A549 (cell line): Measurements from ENCODE around the gene FBRSL1.

Experiments
- CTCF ChIP-seq: fragments of >200 bp; sonication (Bioruptor Twin); formaldehyde crosslinking; IDR thresholded peaks from 3 replicates; pipeline ENCODE4 v1.5.1; 2016
- EHMT2 ChIP-seq: fragments of 200-600 bp; sonication (generic); IDR thresholded peaks from 2 replicates; pipeline ENCODE4 v1.6.1; 2016; ENCODE audit warnings: antibody characterized with exemption, low read depth, mild to moderate bottlenecking, moderate library complexity
- EP300 ChIP-seq, 2 experiments: fragments of >200 bp; sonication (Bioruptor Twin); formaldehyde crosslinking; IDR thresholded peaks; 2 replicates in 1 of 2; 3 replicates in 1 of 2; pipeline ENCODE4 v1.6.1; 2016 to 2017
- MAX ChIP-seq: IDR thresholded peaks from 2 replicates; pipeline ENCODE4 v1.6.1; 2012
- PBX3 ChIP-seq: IDR thresholded peaks from 2 replicates; pipeline ENCODE4 v1.6.1; 2012
- SMC3 ChIP-seq: fragments of >200 bp; sonication (Bioruptor Twin); formaldehyde crosslinking; IDR thresholded peaks from 3 replicates; pipeline ENCODE4 v1.6.1; 2018; ENCODE audit warnings: inconsistent platforms

- TF ChIP-seq MAX (no peak), PBX3 (no peak), CTCF (no peak), EHMT2 (no peak), EP300 (IDR thresholded peaks at IDR 0.05) (no peak), SMC3 (no peak)
Observed at GRCh38 chr12:132484183-132484890, 5.6 kb upstream of the FBRSL1 start.
